Caco-2 (cell line): ENCODE measurements around the gene BCAS3. TPM values are rescaled to one million over a fixed set of nuclear protein-coding genes. Genes with fewer than 3 reads are reported as not detected.

ENCODE experiments used
- BruUV-seq: library from RNA; stranded (reverse); fragments of 400-500 nt; replicated peaks from 2 replicates; lab custom pipeline; 2021; lab: Mats Ljungman, UMichigan
- CTCF ChIA-PET: fragments of 300-600 bp; sonication (Branson Sonifier 250); formaldehyde crosslinking; loops from one replicate; lab custom pipeline; 2022; ENCODE audit warnings: antibody characterized with exemption; lab: Charles Lee
- POLR2A ChIA-PET: fragments of 300-600 bp; sonication (Branson Sonifier 250); formaldehyde crosslinking; loops from one replicate; lab custom pipeline; 2022; ENCODE audit warnings: antibody characterized with exemption; lab: Charles Lee
- DNase-seq, 2 experiments: peaks; one replicate each; pipeline versions ENCODE4 v3.0.0 to v3.0.0-alpha.2; 2020 to 2022
- H3K27me3 ChIP-seq: replicated peaks from 2 replicates; pipeline ENCODE4 v1.6.0; 2011; ENCODE audit warnings: low read length; ENCODE audit not compliant: control insufficient read depth, insufficient read depth
- H3K36me3 ChIP-seq: 2 replicates; pipeline ENCODE4 v1.5.1; 2011; ENCODE audit warnings: low read length; ENCODE audit not compliant: control insufficient read depth, insufficient read depth
- H3K4me1 ChIP-seq: fragments of 250-450 bp; sonication (Bioruptor Pico); 2 replicates; pipeline ENCODE4 v1.5.1; 2020; ENCODE audit warnings: mild to moderate bottlenecking
- H3K4me3 ChIP-seq: 2 replicates; pipeline ENCODE4 v1.5.1; 2011; ENCODE audit warnings: low read depth, mild to moderate bottlenecking, control low read depth, low read length
- H3K9me3 ChIP-seq: fragments of 250-450 bp; sonication (Bioruptor Pico); 2 replicates; pipeline ENCODE4 v1.5.1; 2020; ENCODE audit warnings: mild to moderate bottlenecking, moderate library complexity
- H3K27ac Mint-ChIP-seq: one replicate; pipeline ENCODE4 v1.8.0; 2022; ENCODE audit warnings: mixed read lengths; ENCODE audit not compliant: unreplicated experiment
- H3K27me3 Mint-ChIP-seq: one replicate; pipeline ENCODE4 v1.8.0; 2022; ENCODE audit warnings: mixed read lengths; ENCODE audit not compliant: insufficient read depth, unreplicated experiment
- H3K36me3 Mint-ChIP-seq: one replicate; pipeline ENCODE4 v1.8.0; 2022; ENCODE audit warnings: mild to moderate bottlenecking, mixed read lengths; ENCODE audit not compliant: insufficient read depth, unreplicated experiment
- H3K4me1 Mint-ChIP-seq: one replicate; pipeline ENCODE4 v1.8.0; 2022; ENCODE audit warnings: low read depth, mixed read lengths; ENCODE audit not compliant: unreplicated experiment
- H3K4me3 Mint-ChIP-seq: one replicate; pipeline ENCODE4 v1.8.0; 2022; ENCODE audit warnings: mild to moderate bottlenecking, moderate library complexity, mixed read lengths; ENCODE audit not compliant: unreplicated experiment
- H3K9me3 Mint-ChIP-seq: one replicate; pipeline ENCODE4 v1.8.0; 2022; ENCODE audit warnings: mixed read lengths; ENCODE audit not compliant: unreplicated experiment
- intact Hi-C: fragments of 100-400 bp; cut with micrococcal nuclease; formaldehyde crosslinking; loops from one replicate; pipeline ENCODE4 v1.10.0; 2022; ENCODE audit not compliant: unreplicated experiment
- total RNA-seq: library from RNA; stranded (reverse); gene quantifications from 2 replicates; pipeline ENCODE4 v1.2.3, GENCODE V29; 2022
- TF ChIP-seq, protein P1 (sequence below), 2 experiments: fragments of 200-600 bp in 1 of 2; IDR thresholded peaks; 1 replicate in 1 of 2; 2 replicates in 1 of 2; pipeline versions ENCODE4 v1.5.1 to v1.8.0; 2011 to 2022; ENCODE audit warnings: antibody characterized with exemption in 1 of 2, control low read depth in 1 of 2, inconsistent platforms in 1 of 2, low read depth in 1 of 2, low read length in 1 of 2, mild to moderate bottlenecking in 1 of 2, moderate library complexity in 1 of 2; ENCODE audit not compliant: insufficient read depth in 1 of 2, severe bottlenecking in 1 of 2, unreplicated experiment in 1 of 2

BCAS3 gene
- total RNA-seq, 1 experiment from 2014 or later: 44.1 TPM

DNA sequence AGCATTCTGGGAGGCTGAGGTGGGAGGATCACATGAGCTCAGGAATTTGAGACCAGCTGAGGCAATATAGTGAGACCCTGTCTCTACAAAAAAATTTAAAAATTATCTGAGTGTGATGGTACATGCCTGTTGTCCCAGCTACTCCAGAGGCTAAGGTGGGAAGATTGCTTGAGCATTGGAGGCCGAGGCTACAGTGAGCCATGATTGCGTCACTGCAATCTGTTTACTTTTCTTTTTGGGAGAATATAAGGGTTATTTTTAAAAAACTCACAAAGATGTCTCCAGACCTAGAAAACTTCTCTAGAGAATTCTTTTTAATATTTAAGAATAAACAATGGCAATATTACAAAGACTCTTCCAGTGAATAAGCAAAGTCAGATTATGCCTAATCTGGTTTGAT, 226.9 kb downstream of the BCAS3 start:
- H3K36me3 Mint-ChIP-seq: no peaks in the 10 kb centered on the region
- no TSS peak for BruUV-seq
- POLR2A ChIA-PET: no interaction called here
- H3K9me3 Mint-ChIP-seq: no peaks in the 10 kb centered on the region
- no peaks in the 10 kb centered on the region for H3K4me1 ChIP-seq
- no peaks in the 10 kb centered on the region for H3K4me1 Mint-ChIP-seq
- no peaks in the 10 kb centered on the region for H3K27me3 ChIP-seq
- intact Hi-C loops: no loop called here
- H3K36me3 ChIP-seq: no peaks in the 10 kb centered on the region
- H3K4me3 ChIP-seq: no peak overlapping the region
- CTCF ChIA-PET: no interaction called here
- no peak for DNase-seq
- no peak overlapping the region for H3K4me3 Mint-ChIP-seq
- TF ChIP-seq, protein P1, sequence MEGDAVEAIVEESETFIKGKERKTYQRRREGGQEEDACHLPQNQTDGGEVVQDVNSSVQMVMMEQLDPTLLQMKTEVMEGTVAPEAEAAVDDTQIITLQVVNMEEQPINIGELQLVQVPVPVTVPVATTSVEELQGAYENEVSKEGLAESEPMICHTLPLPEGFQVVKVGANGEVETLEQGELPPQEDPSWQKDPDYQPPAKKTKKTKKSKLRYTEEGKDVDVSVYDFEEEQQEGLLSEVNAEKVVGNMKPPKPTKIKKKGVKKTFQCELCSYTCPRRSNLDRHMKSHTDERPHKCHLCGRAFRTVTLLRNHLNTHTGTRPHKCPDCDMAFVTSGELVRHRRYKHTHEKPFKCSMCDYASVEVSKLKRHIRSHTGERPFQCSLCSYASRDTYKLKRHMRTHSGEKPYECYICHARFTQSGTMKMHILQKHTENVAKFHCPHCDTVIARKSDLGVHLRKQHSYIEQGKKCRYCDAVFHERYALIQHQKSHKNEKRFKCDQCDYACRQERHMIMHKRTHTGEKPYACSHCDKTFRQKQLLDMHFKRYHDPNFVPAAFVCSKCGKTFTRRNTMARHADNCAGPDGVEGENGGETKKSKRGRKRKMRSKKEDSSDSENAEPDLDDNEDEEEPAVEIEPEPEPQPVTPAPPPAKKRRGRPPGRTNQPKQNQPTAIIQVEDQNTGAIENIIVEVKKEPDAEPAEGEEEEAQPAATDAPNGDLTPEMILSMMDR (IDR thresholded peaks at IDR 0.05; ENCODE audit: insufficient read depth in 1 of 2, low read depth in 1 of 2, low read length in 1 of 2, severe bottlenecking in 1 of 2, unreplicated experiment in 1 of 2): no peak
- no peak overlapping the region for H3K27ac Mint-ChIP-seq
- H3K27me3 Mint-ChIP-seq: no peaks in the 10 kb centered on the region
- H3K9me3 ChIP-seq: no peaks in the 10 kb centered on the region

DNA sequence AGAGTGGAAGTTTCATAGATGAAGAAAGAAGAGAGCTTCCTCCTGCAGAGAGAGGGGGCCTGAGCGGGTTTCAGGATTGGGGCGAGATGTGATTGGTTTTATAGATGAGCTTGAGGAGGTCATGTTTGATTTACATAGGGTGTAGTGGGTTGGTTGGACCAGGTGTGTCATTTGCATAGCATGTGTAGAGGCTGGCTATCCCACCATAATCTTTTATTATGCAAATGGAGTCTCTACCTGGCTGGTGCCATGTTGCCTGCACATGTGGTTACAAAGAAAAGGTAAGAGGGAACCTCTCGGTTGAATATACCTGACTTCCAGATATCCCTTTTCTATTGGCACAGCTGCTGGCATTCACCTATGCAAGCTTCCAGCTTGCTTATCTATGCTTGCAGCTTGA, 228.1 kb downstream of the BCAS3 start:
- H3K9me3 Mint-ChIP-seq: no peaks in the 10 kb centered on the region
- H3K36me3 Mint-ChIP-seq: no peaks in the 10 kb centered on the region
- H3K36me3 ChIP-seq: no peaks in the 10 kb centered on the region
- no peaks in the 10 kb centered on the region for H3K4me1 Mint-ChIP-seq
- no peaks in the 10 kb centered on the region for H3K27me3 ChIP-seq
- BruUV-seq: no TSS peak
- CTCF ChIA-PET: no interaction called here
- H3K4me3 ChIP-seq: no peak overlapping the region
- POLR2A ChIA-PET: no interaction called here
- no peak for DNase-seq
- TF ChIP-seq, protein P1 (IDR thresholded peaks at IDR 0.05; ENCODE audit: insufficient read depth in 1 of 2, low read depth in 1 of 2, low read length in 1 of 2, severe bottlenecking in 1 of 2, unreplicated experiment in 1 of 2): no peak
- H3K27me3 Mint-ChIP-seq: no peaks in the 10 kb centered on the region
- H3K9me3 ChIP-seq: no peaks in the 10 kb centered on the region
- no peaks in the 10 kb centered on the region for H3K4me1 ChIP-seq
- no peak overlapping the region for H3K4me3 Mint-ChIP-seq
- H3K27ac Mint-ChIP-seq: no peak overlapping the region
- intact Hi-C loops: no loop called here

DNA sequence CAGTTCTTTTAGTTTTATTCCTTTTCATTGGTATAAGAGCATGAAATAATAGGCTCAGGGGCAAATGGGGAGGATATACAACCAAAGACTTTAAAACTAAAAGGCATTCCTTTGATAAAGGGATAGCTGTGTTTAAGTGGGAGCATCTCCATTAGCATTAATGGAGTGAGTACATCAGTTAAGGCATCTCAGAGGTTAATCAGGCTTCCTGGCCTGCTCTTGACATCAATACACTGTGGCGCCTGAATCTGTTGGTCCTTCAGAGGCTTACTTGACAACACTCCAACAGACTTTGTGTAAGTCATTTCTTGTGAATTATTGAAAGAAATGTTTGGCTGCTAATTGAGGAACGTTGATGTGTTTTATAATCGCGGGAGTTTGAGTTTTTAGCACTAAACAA, 230.7 kb downstream of the BCAS3 start:
- H3K36me3 ChIP-seq: no peaks in the 10 kb centered on the region
- TF ChIP-seq, protein P1 (IDR thresholded peaks at IDR 0.05; ENCODE audit: insufficient read depth in 1 of 2, low read depth in 1 of 2, low read length in 1 of 2, severe bottlenecking in 1 of 2, unreplicated experiment in 1 of 2): no peak
- no peaks in the 10 kb centered on the region for H3K4me1 ChIP-seq
- intact Hi-C loops: no loop called here
- H3K4me3 Mint-ChIP-seq: no peak overlapping the region
- no peaks in the 10 kb centered on the region for H3K9me3 Mint-ChIP-seq
- H3K27me3 Mint-ChIP-seq: no peaks in the 10 kb centered on the region
- DNase-seq: no peak
- no peak overlapping the region for H3K4me3 ChIP-seq
- ChIA-PET POLR2A (no interaction called here), CTCF (no interaction called here)
- H3K27ac Mint-ChIP-seq: no peak overlapping the region
- no peaks in the 10 kb centered on the region for H3K9me3 ChIP-seq
- no peaks in the 10 kb centered on the region for H3K4me1 Mint-ChIP-seq
- no TSS peak for BruUV-seq
- H3K27me3 ChIP-seq: no peaks in the 10 kb centered on the region
- H3K36me3 Mint-ChIP-seq: peaks cover 4% of the 10 kb centered on the region
